IPS DF 6.9 (cell line): ENCODE results near the gene ANKRD13D.

ENCODE experiments used
- DNase-seq: peaks from one replicate; pipeline ENCODE4 v3.0.0-alpha.2; 2013; ENCODE audit warnings: low read depth, low spot score
- H3K27ac ChIP-seq: one replicate; pipeline ENCODE4 v1.5.1; 2013; ENCODE audit warnings: low read length, control low read depth
- H3K27me3 ChIP-seq: 2 replicates; pipeline ENCODE4 v1.6.1; 2013; ENCODE audit warnings: mild to moderate bottlenecking, low read length; ENCODE audit not compliant: control insufficient read depth, insufficient read depth
- H3K36me3 ChIP-seq: 2 replicates; pipeline ENCODE4 v1.6.1; 2013; ENCODE audit warnings: low read length; ENCODE audit not compliant: control insufficient read depth, insufficient read depth
- H3K4me1 ChIP-seq: 2 replicates; pipeline ENCODE4 v1.6.1; 2013; ENCODE audit warnings: low read length; ENCODE audit not compliant: control insufficient read depth, insufficient read depth
- H3K4me3 ChIP-seq: 2 replicates; pipeline ENCODE4 v1.5.1; 2013; ENCODE audit warnings: mild to moderate bottlenecking, low read length
- H3K9me3 ChIP-seq: 2 replicates; pipeline ENCODE4 v1.6.1; 2013; ENCODE audit warnings: low read length, inconsistent platforms; ENCODE audit not compliant: control insufficient read depth, insufficient read depth
- WGBS: extraction: QIAGEN DNeasy Blood & Tissue Kit; methylation state at CpG from one replicate; pipeline ENCODE4 v1.1.7; 2013; ENCODE audit warnings: mixed read lengths, missing lambda C conversion rate; ENCODE audit not compliant: insufficient read length, insufficient coverage; 5-methylcytosine and 5-hydroxymethylcytosine counted together

Gene ANKRD13D

DNA sequence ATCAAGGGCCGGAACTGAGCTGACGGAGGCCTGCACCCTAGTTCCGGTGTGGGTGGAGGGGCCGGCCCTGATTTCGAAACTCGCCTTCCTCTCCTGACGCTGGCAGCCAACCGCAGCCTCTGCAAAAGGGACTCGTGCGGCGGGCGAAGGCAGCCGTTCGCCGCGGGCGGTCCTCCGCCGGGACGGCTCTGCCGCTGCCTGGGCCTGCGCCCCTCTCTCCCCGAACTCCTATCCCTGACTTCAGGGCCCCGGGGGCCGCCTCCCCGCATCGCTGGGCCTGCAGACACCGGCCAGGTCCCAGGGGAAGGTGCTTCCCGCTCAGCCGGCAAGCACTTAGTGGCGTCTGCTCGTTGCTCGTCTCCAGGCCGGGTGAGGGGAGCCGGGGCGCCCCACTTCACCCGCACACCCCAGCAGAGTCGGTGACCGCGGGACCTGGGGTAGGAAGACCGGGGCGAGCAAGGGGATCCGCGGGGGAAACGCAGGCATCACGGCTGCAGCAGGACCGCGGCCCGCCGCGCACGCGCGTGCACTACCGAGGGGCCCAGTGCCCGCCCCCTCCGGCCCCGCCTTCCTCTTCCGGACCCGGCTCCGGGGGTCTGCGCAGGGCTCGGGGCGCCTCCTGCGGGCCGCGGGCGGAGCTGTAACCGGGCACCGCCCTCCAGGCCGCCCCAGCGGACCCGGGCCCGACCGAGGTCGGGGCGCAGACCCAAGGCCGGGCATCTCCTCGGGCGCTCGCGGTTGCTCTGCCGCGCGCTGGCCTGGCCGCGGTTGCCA, 464 bp upstream of the ANKRD13D start:
- Histone ChIP-seq H3K27ac (no peak overlapping the region), H3K27me3 (no peaks in the 10 kb centered on the region), H3K36me3 (peaks cover 24% of the 10 kb centered on the region), H3K4me3 (peak overlapping the region; percentile 87), H3K4me1 (peaks cover 5% of the 10 kb centered on the region; the same call in 1 of the 2 replicates), H3K9me3 (no peaks in the 10 kb centered on the region)
- no peak for DNase-seq
- WGBS: no CpG with 5 or more reads among the region's 87 CpGs

DNA sequence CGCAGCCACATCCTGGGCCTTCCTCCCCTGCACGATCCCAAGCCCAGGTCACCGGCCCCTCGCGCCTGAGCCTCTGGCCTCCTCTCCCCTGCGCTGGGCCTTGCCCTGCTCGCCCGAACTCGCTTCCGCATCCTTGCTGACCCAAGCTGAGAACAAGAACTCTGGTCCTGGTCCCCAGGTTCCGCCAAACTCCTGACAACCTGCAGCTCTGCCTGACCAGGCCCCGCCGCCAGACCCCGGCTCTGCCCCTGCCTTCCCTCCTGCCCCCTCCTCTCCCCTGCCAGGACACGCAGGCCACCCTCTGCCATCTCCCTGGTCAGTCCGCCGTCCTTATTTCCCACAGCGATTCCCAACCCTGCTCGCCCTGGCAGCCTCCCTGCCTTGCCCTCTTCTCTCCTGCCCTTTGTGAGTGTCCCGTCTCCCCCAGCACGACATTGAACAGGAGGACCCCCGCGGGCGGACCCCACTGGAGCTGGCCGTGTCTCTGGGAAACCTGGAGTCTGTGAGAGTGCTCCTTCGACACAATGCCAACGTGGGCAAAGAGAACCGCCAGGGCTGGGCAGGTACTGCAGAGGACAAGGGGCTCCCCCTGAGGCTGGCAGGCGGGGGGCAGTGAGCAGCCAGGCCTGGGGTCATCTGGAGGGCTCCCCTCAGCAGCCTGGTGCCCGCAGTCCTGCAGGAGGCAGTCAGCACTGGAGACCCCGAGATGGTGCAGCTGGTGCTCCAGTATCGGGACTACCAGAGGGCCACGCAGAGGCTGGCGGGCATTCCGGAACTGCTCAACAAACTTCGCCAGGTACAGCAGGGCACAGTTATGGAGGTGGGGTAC, 762 bp downstream of the ANKRD13D start:
- H3K27ac ChIP-seq: no peak overlapping the region

DNA sequence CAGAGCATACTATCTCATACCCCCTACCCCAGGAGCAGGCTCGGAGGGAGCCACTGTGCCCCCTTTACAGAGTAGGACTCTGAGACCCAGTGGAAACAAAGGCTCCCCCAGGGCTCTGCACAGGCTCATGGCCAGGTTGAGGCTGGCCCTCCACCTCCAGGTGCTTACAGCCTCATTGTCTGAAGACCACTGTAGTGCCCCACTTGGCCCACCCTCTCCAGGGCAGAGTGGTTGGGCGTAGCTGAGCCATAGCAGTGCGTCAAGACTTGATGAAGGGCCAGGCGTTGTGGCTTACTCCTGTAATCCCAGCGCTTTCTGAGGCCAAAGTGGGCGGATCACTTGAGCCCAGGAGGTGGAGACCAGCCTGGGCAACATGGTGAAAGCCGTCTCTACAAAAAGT, 1.7 kb downstream of the ANKRD13D start:
- Histone ChIP-seq H3K4me1 (peaks cover 5% of the 10 kb centered on the region; the same call in 1 of the 2 replicates), H3K9me3 (no peaks in the 10 kb centered on the region), H3K4me3 (no peak overlapping the region), H3K36me3 (peaks cover 10% of the 10 kb centered on the region), H3K27ac (no peak overlapping the region), H3K27me3 (no peaks in the 10 kb centered on the region)
- DNase-seq: no peak
- no CpG with 5 or more reads among the region's 7 CpGs for WGBS

More for the DNA sequence above, 762 bp downstream of the ANKRD13D start:
- Histone ChIP-seq H3K36me3 (peaks cover 18% of the 10 kb centered on the region), H3K27me3 (no peaks in the 10 kb centered on the region), H3K4me3 (peak overlapping the region; percentile 66; the same call in 1 of the 2 replicates), H3K4me1 (peaks cover 5% of the 10 kb centered on the region; the same call in 1 of the 2 replicates), H3K9me3 (no peaks in the 10 kb centered on the region)
- no CpG with 5 or more reads among the region's 36 CpGs for WGBS
- DNase-seq: no peak

DNA sequence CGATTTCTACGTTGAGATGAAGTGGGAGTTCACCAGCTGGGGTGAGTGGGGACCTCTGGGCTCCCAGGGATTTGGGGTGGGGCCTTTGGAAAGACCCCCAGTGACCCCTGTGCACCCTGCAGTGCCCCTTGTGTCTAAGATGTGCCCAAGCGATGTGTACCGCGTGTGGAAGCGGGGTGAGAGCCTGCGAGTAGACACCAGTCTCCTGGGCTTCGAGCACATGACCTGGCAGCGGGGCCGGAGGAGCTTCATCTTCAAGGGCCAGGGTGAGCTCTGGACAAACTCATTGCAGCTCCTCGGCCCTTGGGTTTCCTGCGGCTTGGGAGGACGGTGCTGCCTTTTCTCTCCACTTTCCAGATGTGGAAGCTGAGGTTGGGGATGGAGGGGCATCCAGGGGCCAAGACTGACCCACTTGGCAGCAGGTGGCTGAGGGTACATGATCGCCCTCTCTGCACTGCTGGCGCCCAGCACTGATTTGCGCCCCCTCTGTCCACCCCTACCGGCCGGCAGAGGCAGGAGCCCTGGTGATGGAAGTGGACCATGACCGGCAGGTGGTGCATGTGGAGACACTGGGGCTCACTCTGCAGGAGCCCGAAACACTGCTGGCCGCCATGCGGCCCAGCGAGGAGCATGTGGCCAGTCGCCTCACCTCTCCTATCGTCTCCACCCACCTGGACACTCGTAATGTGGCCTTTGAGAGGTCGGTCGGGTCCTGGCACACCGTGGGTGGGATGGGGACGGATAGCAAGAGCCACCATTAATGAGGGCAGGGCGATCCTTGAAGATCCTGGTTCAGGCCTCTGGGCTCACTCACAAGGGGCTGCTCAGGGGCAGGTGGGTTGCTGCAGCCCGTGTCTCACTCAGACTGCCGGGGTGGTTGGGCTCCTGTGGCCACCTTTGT, 2.6 kb downstream of the ANKRD13D start:
- Histone ChIP-seq H3K27ac (no peak overlapping the region), H3K36me3 (peaks cover 8% of the 10 kb centered on the region; the same call in 1 of the 2 replicates), H3K4me1 (peaks cover 5% of the 10 kb centered on the region; the same call in 1 of the 2 replicates), H3K4me3 (no peak overlapping the region), H3K27me3 (no peaks in the 10 kb centered on the region), H3K9me3 (no peaks in the 10 kb centered on the region)
- no CpG with 5 or more reads among the region's 33 CpGs for WGBS
- no peak for DNase-seq

DNA sequence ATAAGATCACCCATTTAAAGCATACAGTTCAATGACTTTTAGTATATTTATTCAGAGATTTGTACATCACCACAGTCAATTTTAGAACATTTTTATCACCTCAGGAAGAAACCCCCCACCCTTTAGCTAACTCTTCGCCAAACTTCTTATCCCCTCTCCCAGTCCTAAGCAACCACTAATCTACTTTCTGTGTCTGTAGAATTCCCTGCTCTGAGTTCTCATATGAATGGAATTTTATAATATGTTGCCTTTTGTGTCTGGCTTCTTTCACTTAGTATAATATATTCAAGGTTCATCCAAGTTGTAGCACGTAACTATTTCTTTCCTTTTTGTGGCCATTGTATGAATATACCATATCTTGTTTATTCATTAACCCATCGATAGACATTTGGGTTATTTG, 3.6 kb downstream of the ANKRD13D start:
- H3K27ac ChIP-seq: no peak overlapping the region
- no CpG with 5 or more reads among the region's 3 CpGs for WGBS
- no peak overlapping the region for H3K4me3 ChIP-seq
- no peaks in the 10 kb centered on the region for H3K27me3 ChIP-seq
- no peak for DNase-seq
- H3K9me3 ChIP-seq: no peaks in the 10 kb centered on the region
- H3K4me1 ChIP-seq: peaks cover 5% of the 10 kb centered on the region; the same call in 1 of the 2 replicates
- peaks cover 8% of the 10 kb centered on the region; the same call in 1 of the 2 replicates for H3K36me3 ChIP-seq

DNA sequence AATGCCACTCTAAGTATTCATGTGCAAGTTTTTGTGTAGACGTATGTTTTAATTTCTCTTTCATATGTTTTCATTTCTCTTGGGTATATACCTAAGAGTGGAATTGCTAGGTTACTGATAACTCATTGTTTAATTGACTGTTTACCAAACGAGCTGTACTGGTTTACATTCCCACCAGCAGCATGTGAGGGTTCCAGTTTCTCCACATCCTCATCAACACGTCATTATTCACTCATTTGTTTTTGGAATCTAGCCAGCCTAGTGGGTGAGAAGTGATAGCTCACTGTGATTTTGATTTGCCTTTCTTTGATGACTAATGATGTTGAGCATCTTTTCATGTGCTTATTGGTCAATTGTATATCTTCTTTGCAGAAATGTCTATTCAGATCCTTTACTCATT, 4.0 kb downstream of the ANKRD13D start:
- H3K4me3 ChIP-seq: no peak overlapping the region
- WGBS: no CpG with 5 or more reads among the region's 3 CpGs
- peaks cover under 1% of the 10 kb centered on the region; the same call in 1 of the 2 replicates for H3K4me1 ChIP-seq
- DNase-seq: no peak
- no peak overlapping the region for H3K27ac ChIP-seq
- H3K9me3 ChIP-seq: no peaks in the 10 kb centered on the region
- H3K27me3 ChIP-seq: no peaks in the 10 kb centered on the region
- H3K36me3 ChIP-seq: peaks cover 8% of the 10 kb centered on the region; the same call in 1 of the 2 replicates

DNA sequence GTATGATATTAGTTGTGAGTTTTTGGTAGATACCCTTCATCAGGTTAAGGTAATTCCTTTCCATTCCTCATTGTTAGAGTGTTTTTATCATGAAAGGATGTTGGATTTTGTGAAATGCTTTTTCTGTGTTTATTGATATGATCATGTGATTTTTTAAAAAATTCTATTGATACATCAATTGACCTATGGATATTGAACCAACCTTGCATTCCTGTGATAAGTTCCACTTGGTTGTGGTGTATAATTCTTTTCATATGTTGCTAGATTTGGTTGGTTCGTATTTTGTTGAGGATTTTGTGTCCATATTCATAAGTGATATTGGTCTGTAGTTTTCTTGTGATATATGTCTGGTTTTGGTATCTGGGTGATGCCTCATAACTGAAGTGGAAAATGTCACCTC, 6.7 kb downstream of the ANKRD13D start:
- Histone ChIP-seq H3K27ac (no peak overlapping the region), H3K36me3 (peaks cover 8% of the 10 kb centered on the region), H3K27me3 (no peaks in the 10 kb centered on the region), H3K4me1 (no peaks in the 10 kb centered on the region), H3K4me3 (no peak overlapping the region), H3K9me3 (no peaks in the 10 kb centered on the region)
- 100% methylated on average over 1 of the region's 1 CpG for WGBS
- DNase-seq: no peak

DNA sequence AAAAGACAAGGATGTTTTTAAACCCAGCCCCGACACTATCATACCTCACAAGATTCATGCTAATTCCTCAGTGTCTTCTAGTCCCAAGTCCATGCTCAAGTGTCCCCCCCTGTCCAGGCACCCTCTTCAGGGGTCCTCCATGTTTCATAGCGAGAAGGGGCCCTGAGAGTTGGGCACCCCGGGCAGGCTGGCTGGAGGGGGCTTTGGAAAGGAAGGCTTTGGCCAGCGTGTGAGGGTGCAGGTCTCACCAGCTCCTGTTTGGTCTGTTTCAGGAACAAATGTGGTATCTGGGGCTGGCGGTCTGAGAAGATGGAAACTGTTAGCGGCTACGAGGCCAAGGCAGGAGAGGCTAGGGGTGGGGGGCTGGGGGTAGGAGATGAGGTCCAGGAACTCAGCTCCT, 9.7 kb downstream of the ANKRD13D start:
- WGBS: no CpG with 5 or more reads among the region's 7 CpGs
- peaks cover 3% of the 10 kb centered on the region; the same call in 1 of the 2 replicates for H3K4me1 ChIP-seq
- H3K36me3 ChIP-seq: peaks cover 5% of the 10 kb centered on the region
- no peaks in the 10 kb centered on the region for H3K27me3 ChIP-seq
- no peak overlapping the region for H3K27ac ChIP-seq
- DNase-seq: no peak
- no peaks in the 10 kb centered on the region for H3K9me3 ChIP-seq
- H3K4me3 ChIP-seq: no peak overlapping the region

DNA sequence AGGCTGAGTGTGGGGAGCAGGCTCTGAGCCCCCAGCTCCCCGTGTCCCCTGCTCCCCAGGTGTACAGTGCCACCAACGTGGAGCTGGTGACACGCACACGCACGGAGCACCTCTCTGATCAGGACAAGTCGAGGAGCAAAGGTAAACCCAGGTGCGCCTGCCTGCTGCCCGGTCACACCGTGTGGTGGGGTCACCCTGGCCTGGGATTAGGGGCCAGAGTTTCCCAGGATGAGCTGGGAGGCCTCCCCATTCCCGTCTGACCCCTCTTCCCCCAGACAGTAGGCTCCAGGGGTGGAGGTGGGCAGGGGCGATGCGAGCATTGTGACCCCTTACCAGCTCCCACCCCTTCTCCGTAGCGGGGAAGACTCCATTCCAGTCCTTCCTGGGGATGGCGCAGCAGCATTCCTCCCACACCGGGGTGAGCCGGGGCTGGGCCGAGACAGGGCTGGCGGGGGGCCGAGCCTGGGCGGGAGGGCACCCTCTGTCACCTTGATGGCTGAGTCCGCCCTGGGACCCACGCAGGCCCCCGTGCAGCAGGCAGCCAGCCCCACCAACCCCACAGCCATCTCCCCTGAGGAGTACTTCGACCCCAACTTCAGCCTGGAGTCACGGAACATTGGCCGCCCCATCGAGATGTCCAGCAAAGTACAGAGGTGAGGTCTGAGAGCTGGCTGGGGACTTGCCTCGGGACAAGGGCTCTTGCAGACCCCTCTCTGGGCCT, 10.5 kb downstream of the ANKRD13D start:
- H3K36me3 ChIP-seq: peaks cover 5% of the 10 kb centered on the region
- no peak for DNase-seq
- no peak overlapping the region for H3K4me3 ChIP-seq
- no peaks in the 10 kb centered on the region for H3K27me3 ChIP-seq
- WGBS: no CpG with 5 or more reads among the region's 29 CpGs
- H3K27ac ChIP-seq: no peak overlapping the region
- H3K4me1 ChIP-seq: peaks cover 6% of the 10 kb centered on the region; the same call in 1 of the 2 replicates
- no peaks in the 10 kb centered on the region for H3K9me3 ChIP-seq
